ENCODE results near the gene MYO15A.
A peak's percentile ranks its signal among the peaks of the same experiment; 100 is the strongest.
"Not testable (repeated sequence)": the region's sequence is repeated elsewhere in the genome, so short reads cannot be mapped to it uniquely, and the experiment has no call there.

MYO15A gene

DNA sequence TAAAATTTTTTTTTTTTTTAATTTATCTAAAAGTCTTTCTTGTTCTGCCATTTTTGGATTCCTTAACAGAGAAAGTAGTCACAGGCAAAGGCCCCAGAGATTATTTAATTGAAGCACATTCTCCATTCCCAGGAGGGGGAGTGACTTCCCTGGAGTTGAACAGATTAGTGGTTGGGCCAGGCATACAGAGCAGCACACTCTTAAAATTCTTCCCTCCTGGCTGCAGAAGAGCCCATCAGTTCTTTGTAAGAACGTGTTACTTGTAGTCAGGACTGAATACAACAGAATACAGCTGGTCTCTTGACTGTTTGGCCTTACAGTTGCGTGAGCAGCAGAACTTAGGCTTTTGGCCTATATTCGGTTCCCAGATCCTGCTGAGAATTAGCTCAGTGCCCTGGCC is 76.8 kb downstream of the MYO15A start:
- DNase-seq (ENCODE audit: low read depth) = no peak

GRCh38 chr17:18185832-18186626 is 77.5 kb downstream of the MYO15A start:
- DNase-seq (ENCODE audit: low read depth) = no peak

- DNase-seq (ENCODE audit: low read depth) = no peak
Measured at GRCh38 chr17:18186627-18186982, 78.0 kb downstream of the MYO15A start.

- DNase-seq (ENCODE audit: low read depth) = no peak
Measured at GRCh38 chr17:18187226-18187625, 78.7 kb downstream of the MYO15A start.

DNA sequence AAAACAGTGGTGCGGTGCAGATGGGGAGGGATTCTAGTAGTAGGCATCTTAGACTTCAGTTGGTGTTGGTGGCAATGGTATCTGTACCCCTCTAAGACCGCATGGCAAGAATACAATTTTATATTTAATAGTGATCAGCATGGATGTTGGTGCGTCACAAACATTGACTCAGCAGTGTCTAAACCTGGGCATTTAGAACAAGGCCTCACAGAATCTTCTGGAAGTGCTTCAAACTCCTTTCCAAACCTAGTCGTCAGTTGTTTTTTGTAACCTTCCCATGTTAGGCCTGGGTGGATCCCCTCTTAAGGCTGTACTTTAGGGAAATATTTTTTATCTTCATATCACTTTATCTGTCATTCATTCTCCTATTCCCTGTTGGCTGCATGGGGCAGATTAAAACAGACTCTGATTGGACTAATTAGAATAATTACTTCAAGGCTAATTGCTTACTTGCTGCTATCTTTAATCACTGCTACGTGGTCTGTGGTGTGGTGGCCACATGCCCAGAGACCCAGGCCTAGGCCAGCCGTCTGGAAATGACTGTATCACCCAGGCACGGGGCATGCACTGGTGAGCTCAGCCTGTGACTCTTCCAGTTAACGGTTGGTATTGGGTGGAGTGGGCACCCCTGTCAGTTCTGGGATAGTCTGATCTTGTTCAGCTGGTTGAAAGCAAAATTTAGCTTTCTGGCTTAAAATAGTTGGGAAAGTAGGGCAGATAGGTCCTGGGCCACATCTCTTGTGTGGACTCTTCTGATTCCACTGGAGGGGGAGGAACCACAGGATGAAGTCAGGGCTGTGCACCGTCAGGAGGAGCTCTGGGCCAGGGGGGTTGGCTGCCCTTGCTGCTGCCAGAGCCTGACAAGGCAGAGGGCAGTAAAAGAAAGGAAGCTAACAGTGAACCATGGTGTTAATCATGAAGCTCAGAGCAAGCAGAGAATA is 79.5 kb downstream of the MYO15A start:
- DNase-seq (ENCODE audit: low read depth) = peak; percentile 39

GRCh38 chr17:18190628-18191235 is 82.2 kb downstream of the MYO15A start:
- DNase-seq (ENCODE audit: low read depth) = no peak

DNA sequence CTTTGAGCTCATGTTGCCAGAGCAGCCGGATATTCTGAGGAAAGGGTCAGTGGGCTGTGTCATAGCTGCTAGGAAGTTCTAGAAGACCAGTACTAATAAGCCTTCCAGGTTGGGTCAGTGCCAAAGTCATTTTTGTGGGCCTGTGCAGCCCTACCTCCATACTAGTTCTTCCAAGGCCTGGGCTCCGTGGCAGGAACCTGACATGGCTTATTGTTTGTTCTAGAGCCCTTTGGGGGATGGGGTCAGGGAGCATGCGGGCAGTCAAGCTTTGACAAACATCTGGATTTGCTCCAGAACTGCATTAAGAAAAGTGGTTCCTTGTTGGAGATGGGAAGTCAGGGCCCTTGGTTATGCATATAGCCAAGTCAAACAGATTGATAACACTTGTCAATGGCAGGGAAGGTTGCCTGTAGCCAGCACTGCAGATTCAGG is 82.7 kb downstream of the MYO15A start:
- DNase-seq (ENCODE audit: low read depth) = no peak

DNA sequence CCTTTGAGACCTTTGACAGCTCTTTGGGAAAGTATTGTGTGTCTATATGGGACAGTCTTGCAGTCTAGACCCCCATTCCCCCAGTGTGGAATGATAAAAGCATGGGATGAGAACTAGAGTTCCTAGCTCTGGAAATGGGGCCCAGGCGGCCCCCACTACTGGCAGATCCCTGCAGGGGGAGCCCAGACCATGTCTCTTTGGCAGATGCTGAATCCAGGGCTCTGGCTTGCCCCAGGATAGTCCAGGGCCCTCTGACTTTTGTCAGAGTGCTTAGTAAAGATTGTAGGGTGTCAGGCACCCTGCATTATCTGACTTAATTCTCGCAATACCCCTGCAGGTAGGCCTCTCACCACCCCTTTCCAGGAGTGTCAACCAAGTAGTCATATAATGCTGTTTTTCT is 83.4 kb downstream of the MYO15A start:
- no peak for DNase-seq (ENCODE audit: low read depth)

- no peak for DNase-seq (ENCODE audit: low read depth)
Measured at GRCh38 chr17:18194394-18194793, 85.8 kb downstream of the MYO15A start.

DNA sequence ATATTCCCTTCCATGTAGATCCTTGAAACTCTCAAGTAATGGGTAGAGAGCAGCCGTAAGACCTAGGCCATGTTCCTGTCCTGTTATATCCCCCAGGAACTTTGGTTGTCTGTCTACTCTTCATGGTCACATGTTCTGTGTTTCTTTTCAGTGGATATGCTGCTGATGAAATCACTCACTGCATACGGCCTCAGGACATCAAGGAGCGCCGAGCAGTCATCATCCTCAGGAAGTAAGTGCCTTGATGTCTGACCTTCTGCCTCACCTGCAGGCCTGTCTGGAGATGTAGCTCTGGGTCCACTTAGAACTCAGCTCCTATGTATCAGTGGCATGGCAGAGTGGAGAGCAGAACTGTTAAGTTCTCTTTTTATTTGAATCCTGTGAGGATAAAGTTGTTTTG is 86.2 kb downstream of the MYO15A start:
- DNase-seq (ENCODE audit: low read depth) = no peak

- DNase-seq (ENCODE audit: low read depth) = no peak
Measured at GRCh38 chr17:18195246-18195645, 86.7 kb downstream of the MYO15A start.

- no peak for DNase-seq (ENCODE audit: low read depth)
Measured at GRCh38 chr17:18197535-18198194, 89.1 kb downstream of the MYO15A start.

DNA sequence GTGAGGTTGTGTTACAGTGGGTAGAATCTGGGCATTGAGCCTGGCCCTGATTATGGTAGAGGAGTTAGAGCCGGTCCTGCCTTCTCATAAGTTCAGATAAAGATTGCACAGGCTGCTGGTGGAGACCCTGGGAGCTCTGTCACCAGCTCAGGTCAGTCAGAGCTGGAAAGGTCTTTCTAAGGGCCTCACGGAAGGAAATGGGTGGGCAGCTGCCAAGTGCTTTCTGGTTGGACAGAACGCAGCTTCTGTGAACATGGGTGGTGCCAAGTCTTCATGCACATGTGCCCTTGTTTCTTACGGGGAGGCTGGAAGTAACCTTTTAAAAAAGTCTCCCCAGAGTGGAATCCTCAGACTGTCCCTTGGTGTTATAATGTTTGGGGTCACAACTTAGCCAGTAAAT is 90.0 kb downstream of the MYO15A start:
- DNase-seq (ENCODE audit: low read depth) = no peak

DNA sequence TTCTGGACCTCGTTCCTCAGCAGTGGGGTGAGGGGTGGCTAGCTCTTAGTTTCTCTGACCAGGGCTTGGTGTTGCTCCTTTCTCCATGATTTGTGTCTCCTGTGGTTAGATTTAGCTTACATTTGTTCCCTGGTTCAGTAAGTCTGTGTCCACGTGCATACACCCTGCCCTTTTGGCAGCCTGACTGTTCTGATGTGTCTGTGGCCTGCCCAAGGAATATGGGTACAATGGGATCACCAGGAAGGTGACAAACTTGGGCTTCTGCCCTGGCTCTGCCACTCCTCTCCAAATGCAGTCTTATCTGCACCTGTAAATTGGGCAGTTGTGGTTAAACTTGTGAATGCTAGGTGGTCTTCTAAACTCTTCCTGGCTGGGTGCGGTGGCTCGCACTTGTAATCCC is 92.6 kb downstream of the MYO15A start:
- DNase-seq (ENCODE audit: low read depth) = no peak

DNA sequence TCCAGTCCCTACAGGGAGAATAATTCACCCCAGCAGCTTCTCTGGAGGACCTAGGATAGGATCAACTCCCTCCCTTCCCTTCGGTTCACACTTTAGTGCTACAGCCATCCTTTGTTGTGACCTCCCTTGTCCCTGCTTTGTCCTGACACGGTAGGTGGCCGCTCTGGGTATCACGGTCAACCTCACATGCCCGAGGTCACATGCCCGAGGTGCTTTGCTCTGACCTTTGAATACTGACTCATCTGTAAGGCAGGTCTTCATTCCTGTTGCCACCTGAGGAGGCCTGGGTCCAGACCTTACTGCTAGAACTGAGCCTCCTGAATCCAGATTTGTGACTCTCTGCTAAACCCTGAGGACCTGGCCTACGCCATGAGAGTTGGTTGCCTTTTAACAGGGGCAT is 94.8 kb downstream of the MYO15A start:
- no peak for DNase-seq (ENCODE audit: low read depth)

- no peak for DNase-seq (ENCODE audit: low read depth)
Measured at GRCh38 chr17:18205861-18206260, 97.3 kb downstream of the MYO15A start.

DNA sequence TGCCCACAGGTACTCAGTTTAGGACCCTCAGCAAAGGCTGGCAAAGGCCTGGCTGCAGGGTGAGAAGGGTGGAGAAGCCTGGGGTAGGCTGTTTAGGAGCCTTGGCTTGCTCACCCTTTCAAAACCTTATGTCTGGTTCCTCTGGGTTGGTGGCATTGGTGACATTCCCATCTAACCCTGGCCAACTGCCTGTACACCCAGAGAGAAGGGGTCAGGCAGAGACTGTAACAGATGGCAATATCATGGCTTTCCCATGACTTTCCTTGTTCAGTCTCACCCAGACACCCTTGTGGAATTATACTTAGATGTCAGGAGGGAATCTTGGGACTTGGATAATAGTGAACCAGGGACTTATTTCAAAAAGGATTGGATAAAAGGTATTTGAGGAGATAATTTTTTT is 98.4 kb downstream of the MYO15A start:
- DNase-seq (ENCODE audit: low read depth) = no peak

DNA sequence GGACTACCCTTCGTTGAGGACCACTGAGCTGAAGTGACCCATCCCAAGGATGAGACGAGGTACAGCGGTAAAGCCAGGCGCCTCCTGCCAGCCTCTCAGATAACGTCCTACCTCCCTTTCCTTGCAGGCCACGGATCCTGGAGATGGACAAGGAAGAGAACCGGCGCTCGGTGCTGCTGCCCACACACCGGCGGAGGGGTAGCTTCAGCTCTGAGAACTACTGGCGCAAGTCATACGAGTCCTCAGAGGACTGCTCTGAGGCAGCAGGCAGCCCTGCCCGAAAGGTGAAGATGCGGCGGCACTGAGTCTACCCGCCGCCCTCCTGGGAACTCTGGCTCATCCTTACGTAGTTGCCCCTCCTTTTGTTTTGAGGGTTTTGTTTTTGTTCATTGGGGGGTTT is 99.5 kb downstream of the MYO15A start:
- no peak for DNase-seq (ENCODE audit: low read depth)

- DNase-seq (ENCODE audit: low read depth) = no peak
Measured at GRCh38 chr17:18213666-18214270, 105.2 kb downstream of the MYO15A start.

GRCh38 chr17:18216906-18217305 is 108.3 kb downstream of the MYO15A start:
- DNase-seq (ENCODE audit: low read depth) = not testable (repeated sequence)

DNA sequence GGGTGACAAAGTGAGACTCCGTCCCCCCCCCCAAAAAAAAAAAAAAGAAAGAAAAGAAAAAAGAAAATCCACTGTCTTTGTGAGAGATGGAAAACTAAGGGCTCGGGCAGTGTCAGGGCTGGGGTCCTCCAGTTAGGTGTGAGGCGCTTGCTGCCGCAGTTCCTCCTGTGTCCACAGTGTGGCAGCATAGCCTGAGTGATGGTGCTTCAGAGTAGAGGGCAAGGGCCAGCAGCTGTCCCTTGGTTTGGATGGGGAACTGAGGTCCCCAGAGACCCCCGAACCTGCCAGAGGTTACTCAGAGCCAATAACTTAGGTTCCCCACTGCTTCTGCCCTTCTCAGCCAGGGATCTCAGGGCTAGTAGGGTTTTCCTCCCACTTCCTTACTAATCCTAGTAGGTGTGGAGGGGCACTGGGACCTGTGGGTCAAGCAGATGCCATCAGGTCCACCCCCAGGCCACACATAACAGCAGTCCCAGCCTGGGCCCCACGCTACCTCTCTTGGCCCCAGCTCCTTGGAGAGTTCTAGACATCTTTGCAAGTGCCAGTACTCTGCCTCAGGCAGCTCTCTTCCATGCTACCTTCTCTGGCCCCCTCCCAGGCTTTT is 109.0 kb downstream of the MYO15A start:
- no peak for DNase-seq (ENCODE audit: low read depth)
